ENCODE measurements around the gene NT5DC4. TPM values are rescaled to one million over a fixed set of nuclear protein-coding genes. Genes with fewer than 3 reads are reported as not detected.

NT5DC4 gene
- total RNA-seq, 1 experiment from 2014 or later: 0.04 TPM

GRCh38 chr2:112730791-112731190, 10.0 kb downstream of the NT5DC4 start:
- ChIA-PET CTCF (no interaction called here), POLR2A (ENCODE audit: unreplicated experiment) (no interaction called here)
- intact Hi-C loops (cut with micrococcal nuclease): no loop called here

DNA sequence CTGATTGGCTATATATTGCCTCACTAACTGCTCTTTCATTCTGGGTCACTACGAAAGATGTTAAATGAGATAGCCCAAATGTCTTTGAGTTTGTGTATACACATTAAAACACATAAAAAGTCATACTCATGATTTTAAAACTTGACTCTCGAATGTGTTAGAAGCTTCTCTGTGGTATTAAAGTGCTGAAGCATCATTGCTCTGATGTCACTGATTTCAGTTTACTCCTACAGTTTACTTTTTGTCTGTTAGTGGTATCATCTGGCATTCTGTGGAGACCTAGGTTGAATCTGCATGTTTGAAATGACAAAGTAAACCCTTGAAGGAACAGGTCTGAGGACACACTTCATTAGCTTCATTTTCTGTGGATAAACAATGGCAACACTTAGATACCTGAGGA, 10.7 kb downstream of the NT5DC4 start:
- ChIA-PET POLR2A (ENCODE audit: unreplicated experiment) (interaction anchor here (0.6 kb wide), 1 partner anchor 148 kb away, joined by 4 read pairs; no protein-coding TSS in a partner anchor), CTCF (no interaction called here)
- ATAC-seq: no peak
- H3K4me2 ChIP-seq (ENCODE audit: low read length): no peak overlapping the region
- no peak overlapping the region for H3K4me3 ChIP-seq (ENCODE audit: low read length)
- intact Hi-C loops (cut with micrococcal nuclease): no loop called here
- BruUV-seq (replicated peaks): no TSS peak
- H3F3A ChIP-seq (ENCODE audit: low read length, unreplicated experiment): no peaks in the 10 kb centered on the region
- no peak overlapping the region for H2AFZ ChIP-seq (ENCODE audit: low read length)
- DNase-seq: no peak
- no peaks in the 10 kb centered on the region for H4K20me1 ChIP-seq (ENCODE audit: low read length)
- H3K9me3 ChIP-seq (ENCODE audit: low read length): no peaks in the 10 kb centered on the region
- TF ChIP-seq EZH2phosphoT487 (IDR thresholded peaks at IDR 0.05; ENCODE audit: borderline replicate concordance, low read length): no peak
- TF ChIP-seq CTCF (conservative IDR thresholded peaks at IDR 0.05; ENCODE audit: low read depth, low read length): no peak
- TF ChIP-seq EZH2 (IDR thresholded peaks at IDR 0.05; ENCODE audit: low read length, unreplicated experiment): no peak
- no peak overlapping the region for H3K27ac ChIP-seq (ENCODE audit: low read length)
- no peaks in the 10 kb centered on the region for H3K9me2 ChIP-seq (replicated peaks; ENCODE audit: low read length)
- no peaks in the 10 kb centered on the region for H3K79me2 ChIP-seq (ENCODE audit: low read length)
- H3K36me3 ChIP-seq (ENCODE audit: low read depth, low read length): no peaks in the 10 kb centered on the region
- peaks cover 4% of the 10 kb centered on the region for H3K4me1 ChIP-seq (ENCODE audit: insufficient read depth, low read length)
- no peak overlapping the region for H3K9ac ChIP-seq (ENCODE audit: low read length)
- no peaks in the 10 kb centered on the region for H3K27me3 ChIP-seq (ENCODE audit: low read length)

More at GRCh38 chr2:112730791-112731190, 10.0 kb downstream of the NT5DC4 start:
- no peaks in the 10 kb centered on the region for H3K9me3 ChIP-seq (ENCODE audit: low read length)
- peaks cover 8% of the 10 kb centered on the region for H3K4me1 ChIP-seq (ENCODE audit: insufficient read depth, low read length)
- no peaks in the 10 kb centered on the region for H3K9me2 ChIP-seq (replicated peaks; ENCODE audit: low read length)
- no peak overlapping the region for H2AFZ ChIP-seq (ENCODE audit: low read length)
- no peak for ATAC-seq
- H3K9ac ChIP-seq (ENCODE audit: low read length): no peak overlapping the region
- no peaks in the 10 kb centered on the region for H3K79me2 ChIP-seq (ENCODE audit: low read length)
- H3K27ac ChIP-seq (ENCODE audit: low read length): no peak overlapping the region
- no peaks in the 10 kb centered on the region for H3K36me3 ChIP-seq (ENCODE audit: low read depth, low read length)
- no peaks in the 10 kb centered on the region for H3K27me3 ChIP-seq (ENCODE audit: low read length)
- H3K4me3 ChIP-seq (ENCODE audit: low read length): no peak overlapping the region
- no peak for TF ChIP-seq EZH2phosphoT487 (IDR thresholded peaks at IDR 0.05; ENCODE audit: borderline replicate concordance, low read length)
- TF ChIP-seq EZH2 (IDR thresholded peaks at IDR 0.05; ENCODE audit: low read length, unreplicated experiment): no peak
- TF ChIP-seq CTCF (conservative IDR thresholded peaks at IDR 0.05; ENCODE audit: low read depth, low read length): no peak
- no TSS peak for BruUV-seq (replicated peaks)
- DNase-seq: no peak
- no peak overlapping the region for H3K4me2 ChIP-seq (ENCODE audit: low read length)
- no peaks in the 10 kb centered on the region for H4K20me1 ChIP-seq (ENCODE audit: low read length)
- H3F3A ChIP-seq (ENCODE audit: low read length, unreplicated experiment): no peaks in the 10 kb centered on the region

DNA sequence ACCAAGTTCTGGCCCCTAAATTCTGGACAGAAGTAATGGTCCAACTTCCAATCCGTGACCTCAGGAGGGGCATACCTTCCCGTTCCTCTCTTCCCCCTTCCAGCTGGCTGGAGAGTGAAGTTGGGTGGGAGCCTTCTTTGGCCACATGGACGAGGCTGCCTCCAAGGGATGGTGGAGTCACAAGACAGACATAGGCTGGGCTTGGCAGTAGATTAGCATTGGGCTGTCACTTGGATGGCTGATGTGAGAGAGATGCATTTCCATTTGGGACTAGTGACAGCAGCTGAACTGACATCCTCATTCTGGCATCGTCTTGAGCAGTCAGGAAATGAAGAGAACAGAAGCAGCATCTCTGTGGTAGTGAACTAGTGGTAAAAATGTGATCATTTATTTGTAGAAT, 12.6 kb downstream of the NT5DC4 start:
- no TSS peak for BruUV-seq (replicated peaks)
- no peak overlapping the region for H3K4me2 ChIP-seq (ENCODE audit: low read length)
- peaks cover 6% of the 10 kb centered on the region for H3F3A ChIP-seq (ENCODE audit: low read length, unreplicated experiment)
- ChIA-PET CTCF (no interaction called here), POLR2A (ENCODE audit: unreplicated experiment) (no interaction called here)
- no peaks in the 10 kb centered on the region for H3K9me2 ChIP-seq (replicated peaks; ENCODE audit: low read length)
- no peaks in the 10 kb centered on the region for H3K9me3 ChIP-seq (ENCODE audit: low read length)
- TF ChIP-seq CTCF (conservative IDR thresholded peaks at IDR 0.05; ENCODE audit: low read depth, low read length) (no peak), EZH2 (IDR thresholded peaks at IDR 0.05; ENCODE audit: low read length, unreplicated experiment) (no peak)
- no peak overlapping the region for H3K4me3 ChIP-seq (ENCODE audit: low read length)
- DNase-seq (no peak), ATAC-seq (no peak)
- H3K9ac ChIP-seq (ENCODE audit: low read length): no peak overlapping the region
- H3K79me2 ChIP-seq (ENCODE audit: low read length): no peaks in the 10 kb centered on the region
- H4K20me1 ChIP-seq (ENCODE audit: low read length): no peaks in the 10 kb centered on the region
- intact Hi-C loops (cut with micrococcal nuclease): no loop called here
- H2AFZ ChIP-seq (ENCODE audit: low read length): no peak overlapping the region
- no peaks in the 10 kb centered on the region for H3K27me3 ChIP-seq (ENCODE audit: low read length)
- peaks cover 7% of the 10 kb centered on the region for H3K36me3 ChIP-seq (ENCODE audit: low read depth, low read length)
- peaks cover 21% of the 10 kb centered on the region for H3K4me1 ChIP-seq (ENCODE audit: insufficient read depth, low read length)
- H3K27ac ChIP-seq (ENCODE audit: low read length): no peak overlapping the region

All from PC-3 (cell line).